HepG2 (cell line): ENCODE results near the gene CS. TPM values are rescaled to one million over a fixed set of nuclear protein-coding genes. Genes with fewer than 3 reads are reported as not detected.

Experiments used
- ATAC-seq: fragments of 200-7000 bp; cut with Tn5 transposase; 3 replicates; pipeline ENCODE4 v1.9.1; 2020; ENCODE audit warnings: mild to moderate bottlenecking, moderate library complexity
- BruUV-seq: library from RNA; stranded (reverse); fragments of 400-500 nt; replicated peaks from 2 replicates; lab custom pipeline; 2021; lab: Mats Ljungman, UMichigan
- CTCF ChIA-PET: fragments of 300-600 bp; formaldehyde crosslinking; extraction: SDS; loops from one replicate; lab custom pipeline; 2021; ENCODE audit warnings: low total read pairs, inconsistent platforms, low intra/inter-chr PET ratio; lab: Yijun Ruan, JAX
- POLR2A ChIA-PET: fragments of 350-600 bp; sonication (Branson Sonifier 250); formaldehyde crosslinking; loops from one replicate; lab custom pipeline; 2020; ENCODE audit warnings: antibody characterized with exemption, inconsistent platforms; lab: Yijun Ruan, JAX
- DNase-seq: peaks from one replicate; pipeline ENCODE4 v3.0.0-alpha.2; 2015; ENCODE audit warnings: low spot score
- FAIRE-seq: peaks from 3 replicates; lab custom pipeline; 2011; peaks lifted over from hg19 to GRCh38; lab: Jason Lieb, UNC
- H2AFZ ChIP-seq: one replicate; pipeline ENCODE4 v1.6.1; 2011; ENCODE audit warnings: low read length, inconsistent platforms
- H3K27ac ChIP-seq: fragments of 300-600 bp; 3 replicates; pipeline ENCODE4 v1.8.0; 2011; ENCODE audit warnings: mixed run types, mild to moderate bottlenecking, mixed read lengths, low read length, inconsistent platforms; ENCODE audit not compliant: insufficient read depth; ENCODE audit errors: extremely low read length
- H3K27me3 ChIP-seq, 2 experiments: fragments of 200-600 bp in 1 of 2; 2 replicates in 1 of 2; 3 replicates in 1 of 2; pipeline versions ENCODE4 v1.6.0 to v1.8.0; 2011; ENCODE audit warnings: low read length in 2 of 2, mild to moderate bottlenecking in 2 of 2, moderate library complexity in 2 of 2, inconsistent platforms in 1 of 2; ENCODE audit not compliant: insufficient read depth in 2 of 2, control insufficient read depth in 1 of 2
- H3K36me3 ChIP-seq, 2 experiments: fragments of 200-600 bp in 1 of 2; replicated peaks in 1 of 2; 2 replicates in 1 of 2; 3 replicates in 1 of 2; pipeline versions ENCODE4 v1.5.1 to v1.8.0; 2011; ENCODE audit warnings: low read length in 2 of 2, inconsistent platforms in 1 of 2; ENCODE audit not compliant: insufficient read depth in 2 of 2, control insufficient read depth in 1 of 2
- H3K4me1 ChIP-seq: 2 replicates; pipeline ENCODE4 v1.5.1; 2012; ENCODE audit warnings: low read length, inconsistent platforms; ENCODE audit not compliant: insufficient read depth
- H3K4me2 ChIP-seq: 2 replicates; pipeline ENCODE4 v1.6.0; 2011; ENCODE audit warnings: low read depth, low read length, inconsistent platforms
- H3K4me3 ChIP-seq, 3 experiments: fragments of 200-600 bp in 1 of 3; sonication (generic), shearing (Covaris generic) in 1 of 3; replicated peaks in 1 of 3; 2 replicates each; pipeline ENCODE4 v1.5.1; 2011 to 2016; ENCODE audit warnings: low read length in 3 of 3, inconsistent platforms in 2 of 3, low read depth in 2 of 3, mild to moderate bottlenecking in 2 of 3, control low read depth in 1 of 3, mixed read lengths in 1 of 3; ENCODE audit not compliant: insufficient read depth in 1 of 3
- H3K79me2 ChIP-seq: one replicate; pipeline ENCODE4 v1.6.1; 2011; ENCODE audit warnings: low read length, inconsistent platforms; ENCODE audit not compliant: insufficient read depth
- H3K9ac ChIP-seq: 2 replicates; pipeline ENCODE4 v1.6.0; 2011; ENCODE audit warnings: mild to moderate bottlenecking, low read depth, low read length, inconsistent platforms; ENCODE audit not compliant: insufficient read depth
- H3K9me3 ChIP-seq: 2 replicates; pipeline ENCODE4 v1.5.1; 2012; ENCODE audit warnings: mild to moderate bottlenecking, low read length
- H4K20me1 ChIP-seq: 2 replicates; pipeline ENCODE4 v1.6.0; 2011; ENCODE audit warnings: inconsistent platforms, mild to moderate bottlenecking, low read length, moderate library complexity; ENCODE audit not compliant: insufficient read depth
- AGO2 ChIP-seq: fragments of 200-400 bp; formaldehyde crosslinking; optimal IDR thresholded peaks from 2 replicates; pipeline ENCODE3; 2017; ENCODE audit warnings: mild to moderate bottlenecking, low read depth, low read length, moderate library complexity
- CCDC6 ChIP-seq: sonication (generic); formaldehyde crosslinking; IDR thresholded peaks from 2 replicates; pipeline ENCODE4 v1.8.1; 2022; ENCODE audit warnings: mild to moderate bottlenecking, missing genetic modification reagents, moderate library complexity
- HOXA9 ChIP-seq: sonication (generic); formaldehyde crosslinking; IDR thresholded peaks from 2 replicates; pipeline ENCODE4 v1.8.1; 2022; ENCODE audit warnings: missing genetic modification reagents, mild to moderate bottlenecking, moderate library complexity, borderline replicate concordance
- JUND ChIP-seq: sonication (generic); formaldehyde crosslinking; IDR thresholded peaks from 2 replicates; pipeline ENCODE4 v1.8.0; 2022; ENCODE audit warnings: mild to moderate bottlenecking, missing genetic modification reagents
- NBN ChIP-seq: fragments of 450-650 bp; conservative IDR thresholded peaks from 2 replicates; pipeline ENCODE4 v1.6.1; 2017
- RARA ChIP-seq: IDR thresholded peaks from 2 replicates; pipeline ENCODE4 v1.6.1; 2016; ENCODE audit warnings: missing genetic modification reagents, missing compliant biosample characterization
- SIX1 ChIP-seq: sonication (generic); formaldehyde crosslinking; IDR thresholded peaks from 2 replicates; pipeline ENCODE4 v1.4.0; 2020; ENCODE audit warnings: missing genetic modification reagents, borderline replicate concordance
- SMAD1 ChIP-seq: sonication (generic); formaldehyde crosslinking; IDR thresholded peaks from 2 replicates; pipeline ENCODE4 v1.4.0; 2020; ENCODE audit warnings: missing genetic modification reagents, low read depth, mild to moderate bottlenecking, borderline replicate concordance
- ZSCAN21 ChIP-seq: sonication (generic); formaldehyde crosslinking; IDR thresholded peaks from 2 replicates; pipeline ENCODE4 v1.8.0; 2022; ENCODE audit warnings: mild to moderate bottlenecking, missing genetic modification reagents, moderate library complexity, borderline replicate concordance
- ZSCAN30 ChIP-seq: sonication (generic); formaldehyde crosslinking; IDR thresholded peaks from 2 replicates; pipeline ENCODE4 v1.5.0; 2020; ENCODE audit warnings: mild to moderate bottlenecking, missing genetic modification reagents
- WGBS: methylation state at CpG from one replicate; pipeline ENCODE4 v1.1.6; 2017; ENCODE audit warnings: low lambda C conversion rate; 5-methylcytosine and 5-hydroxymethylcytosine counted together
- in situ Hi-C: cut with HindIII; loops from 2 replicates; pipeline ENCODE4 v1.10.0; 2017; ENCODE audit warnings: low pct_unique_long_range_greater_than_20kb; ENCODE audit not compliant: extremely low pct_ligation_motif_present
- intact Hi-C: fragments of 100-400 bp; cut with micrococcal nuclease; formaldehyde crosslinking; loops from one replicate; pipeline ENCODE4 v1.10.0; 2022; ENCODE audit not compliant: unreplicated experiment
- polyA plus RNA-seq, 8 experiments: library from polyadenylated mRNA; depleted of rRNA in 3 of 8; stranded (reverse) in 7 of 8; unstranded in 1 of 8; fragments of >200 nt; fragmentation: Illumina TruSeq in 4 of 8; extraction: Trizol in 4 of 8; gene quantifications; 2 replicates each; pipeline versions ENCODE4 v1.2.1 to v1.2.3, GENCODE V29; 2011 to 2016; ENCODE audit warnings: low read depth in 4 of 8, missing spikeins in 1 of 8, mixed read lengths in 1 of 8; ENCODE audit not compliant: insufficient read depth in 1 of 8
- total RNA-seq, 5 experiments: library from RNA; depleted of rRNA; stranded (reverse); fragments of >200 nt; fragmentation: Illumina TruSeq; extraction: Trizol; gene quantifications; 2 replicates each; pipeline ENCODE4 v1.2.3, GENCODE V29; 2016; ENCODE audit warnings: low read depth in 1 of 5
- TF ChIP-seq, protein P1 (sequence below): sonication (generic); formaldehyde crosslinking; IDR thresholded peaks from 2 replicates; pipeline ENCODE4 v1.4.0; 2020; ENCODE audit warnings: mild to moderate bottlenecking, missing genetic modification reagents
- TF ChIP-seq, protein P2 (sequence below): sonication (generic); formaldehyde crosslinking; IDR thresholded peaks from 2 replicates; pipeline ENCODE4 v1.4.0; 2020; ENCODE audit warnings: missing genetic modification reagents, low read depth, mild to moderate bottlenecking, borderline replicate concordance
- TF ChIP-seq, protein P3 (sequence below): sonication (generic); formaldehyde crosslinking; IDR thresholded peaks from 2 replicates; pipeline ENCODE4 v1.4.0; 2020; ENCODE audit warnings: missing genetic modification reagents
- TF ChIP-seq, protein P4 (sequence below): sonication (generic); formaldehyde crosslinking; IDR thresholded peaks from 2 replicates; pipeline ENCODE4 v1.5.0; 2020; ENCODE audit warnings: missing genetic modification reagents, mild to moderate bottlenecking, borderline replicate concordance

The CS gene
- total and polyA plus RNA-seq, 2 of the 13 experiments (the other 11 are each of a cell fraction or from before 2014, with no cell fraction given): 173 to 175 TPM

DNA sequence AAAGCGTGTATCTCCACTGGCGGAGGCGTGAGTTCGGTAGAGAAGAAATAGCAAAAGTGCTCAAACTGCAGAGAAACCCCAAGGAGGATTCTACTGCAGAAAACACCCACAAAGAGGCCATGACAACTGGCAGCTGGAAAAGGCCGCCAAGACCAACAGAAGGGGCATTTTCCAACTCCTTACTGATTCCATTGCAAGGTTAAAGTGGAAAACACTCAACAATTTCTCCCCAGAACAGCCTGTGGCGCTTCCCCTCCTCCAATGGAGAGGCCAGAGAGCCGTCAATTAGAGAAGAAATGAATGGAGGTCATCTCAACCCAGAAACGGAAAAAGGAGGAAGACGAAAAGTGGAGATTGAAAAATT lies 41.3 kb downstream of the CS start (continued):
- TF ChIP-seq SMAD1: no peak

DNA sequence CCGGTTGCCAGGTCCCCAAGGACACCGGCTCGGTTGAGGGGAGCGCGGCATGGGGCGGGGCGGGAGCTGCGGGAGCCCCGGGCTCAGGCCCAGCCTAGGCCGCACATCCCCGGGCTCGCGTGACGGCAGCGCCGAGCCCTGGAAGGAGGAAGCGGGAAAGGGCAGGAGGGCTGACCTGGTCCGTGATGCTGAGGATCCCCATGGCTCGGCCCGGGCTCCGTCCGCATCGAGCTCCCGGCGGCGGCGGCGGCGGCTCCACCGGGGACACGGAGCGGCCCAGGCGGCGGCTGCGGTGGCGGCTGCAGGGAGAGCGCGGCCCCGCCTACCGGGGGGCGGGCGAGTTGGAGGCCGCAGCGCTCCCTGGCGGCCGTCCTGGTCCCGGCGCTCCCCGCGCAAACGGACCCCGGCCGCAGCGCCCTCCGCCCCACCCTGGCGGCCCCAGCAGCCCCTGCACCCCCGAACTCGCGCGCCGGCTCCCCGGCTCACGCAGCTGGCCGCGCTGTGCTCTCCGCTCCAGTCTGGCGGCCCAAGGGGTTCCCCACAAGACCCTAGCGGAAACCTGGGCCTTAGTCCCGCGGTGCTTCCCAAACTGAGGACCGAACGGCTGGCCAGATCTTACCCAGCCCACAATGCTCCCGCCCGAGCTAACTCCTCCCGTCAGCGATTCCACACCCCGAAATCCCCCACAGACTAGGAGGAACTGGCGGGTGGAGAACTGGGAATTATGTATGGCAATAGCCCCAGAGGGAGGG lies 41.9 kb downstream of the CS start, which contains the start of gene ANKRD52:
Gene ANKRD52, minus strand, starts transcription at position 317 of the 752 bp plus-strand sequence. Its CDS starts 115 bp downstream, at position 202.
- BruUV-seq: no TSS peak
- CTCF ChIA-PET: interaction anchor here (0.7 to 2.1 kb wide), 7 partner anchors 9 to 67 kb away, joined by 3 to 12 read pairs (median 6); partner anchors contain the start of genes COQ10A, NABP2 and SLC39A5
- Histone ChIP-seq H3K27ac (peak within 1 kb of the TSS; percentile 45), H3K9me3 (no peaks in the 10 kb centered on the region), H3K27me3 (no peaks in the 10 kb centered on the region), H3K79me2 (peaks cover 10% of the 10 kb centered on the region), H3K4me3 (peak within 1 kb of the TSS; percentile 74 to 96 (median 88)), H3K4me1 (peaks cover 28% of the 10 kb centered on the region), H2AFZ (peak within 1 kb of the TSS; percentile 86), H3K4me2 (peak within 1 kb of the TSS; percentile 97), H4K20me1 (no peaks in the 10 kb centered on the region), H3K36me3 (peaks cover 8 to 23% of the 10 kb centered on the region in 2 experiments), H3K9ac (peak within 1 kb of the TSS; percentile 79)
- POLR2A ChIA-PET: interaction anchor here (0.5 to 3.5 kb wide), 9 partner anchors 9 to 177 kb away, joined by 3 to 24 read pairs (median 6); partner anchors contain the start of genes CNPY2, COQ10A, CS and RNF41
- DNase-seq (peak; percentile 26), FAIRE-seq (no peak), ATAC-seq (peak; percentile 92)
- WGBS: 1% methylated on average over 19 of the region's 78 CpGs
- in situ Hi-C loops: loop anchor here (5.0 kb wide), 2 partner anchors 36 to 66 kb away; partner anchors contain the start of genes NABP2 and RNF41
- intact Hi-C loops: loop anchor here (1.0 to 5.0 kb wide), 2 partner anchors 36 to 65 kb away; partner anchors contain the start of genes NABP2 and RNF41
- TF ChIP-seq, protein P1, sequence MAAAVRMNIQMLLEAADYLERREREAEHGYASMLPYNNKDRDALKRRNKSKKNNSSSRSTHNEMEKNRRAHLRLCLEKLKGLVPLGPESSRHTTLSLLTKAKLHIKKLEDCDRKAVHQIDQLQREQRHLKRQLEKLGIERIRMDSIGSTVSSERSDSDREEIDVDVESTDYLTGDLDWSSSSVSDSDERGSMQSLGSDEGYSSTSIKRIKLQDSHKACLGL: peak; percentile 43; the same call in 1 of the 2 replicates
- TF ChIP-seq HOXA9 (CRISPR knock-in tag): peak; percentile 80
- TF ChIP-seq, protein P2, sequence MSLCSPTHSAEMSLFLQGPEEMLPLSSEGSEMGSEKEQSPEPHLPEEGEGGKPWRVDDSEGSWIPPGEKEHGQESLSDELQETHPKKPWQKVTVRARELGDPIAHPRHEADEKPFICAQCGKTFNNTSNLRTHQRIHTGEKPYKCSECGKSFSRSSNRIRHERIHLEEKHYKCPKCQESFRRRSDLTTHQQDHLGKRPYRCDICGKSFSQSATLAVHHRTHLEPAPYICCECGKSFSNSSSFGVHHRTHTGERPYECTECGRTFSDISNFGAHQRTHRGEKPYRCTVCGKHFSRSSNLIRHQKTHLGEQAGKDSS (CRISPR knock-in tag): peak; percentile 48; the same call in 1 of the 2 replicates
- no peak for TF ChIP-seq RARA (CRISPR knock-in tag)
- peak; percentile 86 for TF ChIP-seq ZSCAN21 (CRISPR knock-in tag)
- TF ChIP-seq, protein P3, sequence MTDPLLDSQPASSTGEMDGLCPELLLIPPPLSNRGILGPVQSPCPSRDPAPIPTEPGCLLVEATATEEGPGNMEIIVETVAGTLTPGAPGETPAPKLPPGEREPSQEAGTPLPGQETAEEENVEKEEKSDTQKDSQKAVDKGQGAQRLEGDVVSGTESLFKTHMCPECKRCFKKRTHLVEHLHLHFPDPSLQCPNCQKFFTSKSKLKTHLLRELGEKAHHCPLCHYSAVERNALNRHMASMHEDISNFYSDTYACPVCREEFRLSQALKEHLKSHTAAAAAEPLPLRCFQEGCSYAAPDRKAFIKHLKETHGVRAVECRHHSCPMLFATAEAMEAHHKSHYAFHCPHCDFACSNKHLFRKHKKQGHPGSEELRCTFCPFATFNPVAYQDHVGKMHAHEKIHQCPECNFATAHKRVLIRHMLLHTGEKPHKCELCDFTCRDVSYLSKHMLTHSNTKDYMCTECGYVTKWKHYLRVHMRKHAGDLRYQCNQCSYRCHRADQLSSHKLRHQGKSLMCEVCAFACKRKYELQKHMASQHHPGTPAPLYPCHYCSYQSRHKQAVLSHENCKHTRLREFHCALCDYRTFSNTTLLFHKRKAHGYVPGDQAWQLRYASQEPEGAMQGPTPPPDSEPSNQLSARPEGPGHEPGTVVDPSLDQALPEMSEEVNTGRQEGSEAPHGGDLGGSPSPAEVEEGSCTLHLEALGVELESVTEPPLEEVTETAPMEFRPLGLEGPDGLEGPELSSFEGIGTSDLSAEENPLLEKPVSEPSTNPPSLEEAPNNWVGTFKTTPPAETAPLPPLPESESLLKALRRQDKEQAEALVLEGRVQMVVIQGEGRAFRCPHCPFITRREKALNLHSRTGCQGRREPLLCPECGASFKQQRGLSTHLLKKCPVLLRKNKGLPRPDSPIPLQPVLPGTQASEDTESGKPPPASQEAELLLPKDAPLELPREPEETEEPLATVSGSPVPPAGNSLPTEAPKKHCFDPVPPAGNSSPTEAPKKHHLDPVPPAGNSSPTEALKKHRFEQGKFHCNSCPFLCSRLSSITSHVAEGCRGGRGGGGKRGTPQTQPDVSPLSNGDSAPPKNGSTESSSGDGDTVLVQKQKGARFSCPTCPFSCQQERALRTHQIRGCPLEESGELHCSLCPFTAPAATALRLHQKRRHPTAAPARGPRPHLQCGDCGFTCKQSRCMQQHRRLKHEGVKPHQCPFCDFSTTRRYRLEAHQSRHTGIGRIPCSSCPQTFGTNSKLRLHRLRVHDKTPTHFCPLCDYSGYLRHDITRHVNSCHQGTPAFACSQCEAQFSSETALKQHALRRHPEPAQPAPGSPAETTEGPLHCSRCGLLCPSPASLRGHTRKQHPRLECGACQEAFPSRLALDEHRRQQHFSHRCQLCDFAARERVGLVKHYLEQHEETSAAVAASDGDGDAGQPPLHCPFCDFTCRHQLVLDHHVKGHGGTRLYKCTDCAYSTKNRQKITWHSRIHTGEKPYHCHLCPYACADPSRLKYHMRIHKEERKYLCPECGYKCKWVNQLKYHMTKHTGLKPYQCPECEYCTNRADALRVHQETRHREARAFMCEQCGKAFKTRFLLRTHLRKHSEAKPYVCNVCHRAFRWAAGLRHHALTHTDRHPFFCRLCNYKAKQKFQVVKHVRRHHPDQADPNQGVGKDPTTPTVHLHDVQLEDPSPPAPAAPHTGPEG (CRISPR knock-in tag): peak; percentile 76
- TF ChIP-seq SIX1: no peak
- no peak for TF ChIP-seq NBN
- peak; percentile 56 for TF ChIP-seq CCDC6 (CRISPR knock-in tag)
- 0 out of 2 replicates have a peak, but pooled peaks have one; percentile 42 for TF ChIP-seq JUND
- TF ChIP-seq, protein P4, sequence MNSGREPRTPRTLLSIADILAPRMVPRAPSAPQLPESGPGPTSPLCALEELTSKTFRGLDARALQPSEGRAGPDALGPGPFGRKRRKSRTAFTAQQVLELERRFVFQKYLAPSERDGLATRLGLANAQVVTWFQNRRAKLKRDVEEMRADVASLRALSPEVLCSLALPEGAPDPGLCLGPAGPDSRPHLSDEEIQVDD (CRISPR knock-in tag): no peak
- peak; percentile 34 for TF ChIP-seq AGO2
- no peak for TF ChIP-seq ZSCAN30 (CRISPR knock-in tag)
